Neutrophil (primary cell): ENCODE data around the gene NEUROG1.

Source experiments
- H3K27ac ChIP-seq: fragments of 200-600 bp; sonication (generic); 2 replicates; pipeline ENCODE4 v1.5.1; 2016; ENCODE audit warnings: mild to moderate bottlenecking, moderate library complexity
- H3K27me3 ChIP-seq: fragments of 200-600 bp; sonication (generic); 2 replicates; pipeline ENCODE4 v1.6.0; 2016; ENCODE audit warnings: mild to moderate bottlenecking
- H3K36me3 ChIP-seq: fragments of 200-600 bp; sonication (generic); 2 replicates; pipeline ENCODE4 v1.5.1; 2017
- H3K4me1 ChIP-seq, 2 experiments: fragments of 200-600 bp in 1 of 2; sonication (generic) in 1 of 2; 1 replicate in 1 of 2; 2 replicates in 1 of 2; pipeline versions ENCODE4 v1.5.1 to v1.6.1; 2013 to 2016; ENCODE audit warnings: low read depth in 1 of 2, low read length in 1 of 2, mild to moderate bottlenecking in 1 of 2, moderate library complexity in 1 of 2; ENCODE audit not compliant: control insufficient read depth in 1 of 2, insufficient read depth in 1 of 2
- H3K4me3 ChIP-seq, 2 experiments: fragments of 200-600 bp in 1 of 2; sonication (generic) in 1 of 2; 1 replicate in 1 of 2; 2 replicates in 1 of 2; pipeline ENCODE4 v1.5.1; 2013 to 2016; ENCODE audit warnings: low read depth in 1 of 2, low read length in 1 of 2, mild to moderate bottlenecking in 1 of 2, moderate library complexity in 1 of 2
- H3K9me3 ChIP-seq: fragments of 200-600 bp; sonication (generic); 2 replicates; pipeline ENCODE4 v1.5.1; 2016
- CTCF ChIP-seq: fragments of 200-600 bp; sonication (generic); IDR thresholded peaks from 2 replicates; pipeline ENCODE4 v1.5.1; 2016; ENCODE audit warnings: antibody characterized with exemption

Gene NEUROG1

DNA sequence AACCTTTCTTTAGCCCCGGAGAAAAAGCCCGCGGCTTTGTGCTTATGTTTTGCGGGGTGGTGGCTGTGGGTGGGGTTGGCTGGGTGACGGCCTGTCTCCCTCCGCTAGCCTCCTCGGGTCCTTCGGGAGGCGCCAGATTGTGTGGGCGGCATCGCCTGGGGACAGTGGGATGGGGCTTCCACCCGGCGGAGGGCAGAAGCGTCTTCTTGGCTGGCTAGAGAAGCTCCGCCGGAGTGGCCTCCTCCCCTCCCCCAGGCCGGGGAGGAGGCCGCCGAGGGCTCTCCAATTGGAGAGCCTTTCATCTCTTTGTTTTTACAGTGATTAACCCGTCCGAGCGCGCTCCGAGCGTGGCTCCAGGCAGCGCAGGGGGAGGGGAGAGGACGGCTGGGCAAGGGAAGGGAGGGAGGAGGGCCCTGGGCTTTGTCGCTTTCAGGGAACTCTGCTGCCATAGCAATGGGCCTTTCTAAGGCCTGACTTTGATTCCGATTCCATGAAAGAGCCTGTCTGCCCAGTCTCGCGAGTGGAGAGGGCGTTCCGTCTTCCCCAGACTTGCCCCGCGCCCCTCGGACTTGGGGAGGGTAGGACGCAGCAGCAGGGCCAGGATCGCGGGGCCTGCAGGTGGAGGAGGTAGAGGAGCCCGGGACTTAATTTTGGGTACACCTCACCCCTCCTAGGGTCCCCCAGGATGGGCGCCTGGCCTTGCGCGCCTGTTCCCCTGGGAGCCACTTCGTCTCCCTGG, 46.9 kb downstream of the NEUROG1 start:
- H3K27me3 ChIP-seq: peaks cover 97% of the 10 kb centered on the region

GRCh38 chr5:135487839-135488514, 47.8 kb downstream of the NEUROG1 start:
- Histone ChIP-seq H3K4me3 (no peak overlapping the region), H3K36me3 (no peaks in the 10 kb centered on the region), H3K27me3 (peaks cover 97% of the 10 kb centered on the region)

More for the DNA sequence above, 46.9 kb downstream of the NEUROG1 start:
- no peak overlapping the region for H3K27ac ChIP-seq
- H3K4me3 ChIP-seq: no peak overlapping the region
- no peaks in the 10 kb centered on the region for H3K36me3 ChIP-seq
- H3K4me1 ChIP-seq: no peaks in the 10 kb centered on the region
- no peaks in the 10 kb centered on the region for H3K9me3 ChIP-seq
- TF ChIP-seq CTCF: no peak

GRCh38 chr5:135487037-135487395, 48.7 kb downstream of the NEUROG1 start:
- H3K27ac ChIP-seq: no peak overlapping the region
- H3K9me3 ChIP-seq: no peaks in the 10 kb centered on the region
- peaks cover 97% of the 10 kb centered on the region for H3K27me3 ChIP-seq
- no peak for TF ChIP-seq CTCF
- H3K36me3 ChIP-seq: no peaks in the 10 kb centered on the region
- no peak overlapping the region for H3K4me3 ChIP-seq
- no peaks in the 10 kb centered on the region for H3K4me1 ChIP-seq

More at GRCh38 chr5:135487839-135488514, 47.8 kb downstream of the NEUROG1 start:
- no peaks in the 10 kb centered on the region for H3K9me3 ChIP-seq
- H3K27ac ChIP-seq: no peak overlapping the region
- no peaks in the 10 kb centered on the region for H3K4me1 ChIP-seq
- TF ChIP-seq CTCF: no peak

GRCh38 chr5:135486131-135487036, 49.4 kb downstream of the NEUROG1 start:
- Histone ChIP-seq H3K4me1 (no peaks in the 10 kb centered on the region), H3K36me3 (no peaks in the 10 kb centered on the region), H3K9me3 (no peaks in the 10 kb centered on the region), H3K27ac (no peak overlapping the region), H3K27me3 (peaks cover 95% of the 10 kb centered on the region), H3K4me3 (no peak overlapping the region)
- no peak for TF ChIP-seq CTCF

- no peak for TF ChIP-seq CTCF
- peaks cover 79% of the 10 kb centered on the region for H3K27me3 ChIP-seq
These were observed 51.1 kb downstream of the NEUROG1 start for GRCh38 chr5:135484674-135485086.

More at GRCh38 chr5:135484674-135485086, 51.1 kb downstream of the NEUROG1 start:
- H3K27ac ChIP-seq: no peak overlapping the region
- H3K9me3 ChIP-seq: no peaks in the 10 kb centered on the region
- no peak overlapping the region for H3K4me3 ChIP-seq
- no peaks in the 10 kb centered on the region for H3K4me1 ChIP-seq
- H3K36me3 ChIP-seq: no peaks in the 10 kb centered on the region
